C4-2B (cell line): ENCODE results near the gene SCAF8.

Experiments used
- ZFX ChIP-seq: fragments of 450-650 bp; IDR thresholded peaks from 2 replicates; pipeline ENCODE4 v1.6.1; 2017
- TF ChIP-seq, protein P1 (sequence below): fragments of 450-650 bp; conservative IDR thresholded peaks from 2 replicates; pipeline ENCODE4 v1.5.1; 2017; ENCODE audit warnings: mild to moderate bottlenecking

DNA sequence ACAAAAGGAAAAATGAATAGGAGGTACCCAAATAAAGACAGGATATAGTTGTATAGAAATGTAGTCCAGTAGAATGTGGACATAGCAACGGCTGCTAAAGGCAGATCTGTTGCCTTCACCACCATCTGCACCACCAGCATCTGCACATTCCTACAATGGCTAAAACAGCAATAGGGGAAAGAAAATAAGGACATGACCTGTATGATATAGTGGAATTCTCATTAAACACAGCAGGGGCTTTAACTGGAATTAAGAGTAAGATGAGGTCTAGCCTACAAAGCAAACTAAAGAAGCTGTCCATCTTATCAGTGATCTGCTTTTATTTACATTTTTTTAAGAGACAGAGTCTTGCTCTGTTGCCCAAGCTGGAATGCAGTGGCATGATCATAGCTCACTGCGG lies 26.8 kb upstream of the SCAF8 start:
- TF ChIP-seq, protein P1, sequence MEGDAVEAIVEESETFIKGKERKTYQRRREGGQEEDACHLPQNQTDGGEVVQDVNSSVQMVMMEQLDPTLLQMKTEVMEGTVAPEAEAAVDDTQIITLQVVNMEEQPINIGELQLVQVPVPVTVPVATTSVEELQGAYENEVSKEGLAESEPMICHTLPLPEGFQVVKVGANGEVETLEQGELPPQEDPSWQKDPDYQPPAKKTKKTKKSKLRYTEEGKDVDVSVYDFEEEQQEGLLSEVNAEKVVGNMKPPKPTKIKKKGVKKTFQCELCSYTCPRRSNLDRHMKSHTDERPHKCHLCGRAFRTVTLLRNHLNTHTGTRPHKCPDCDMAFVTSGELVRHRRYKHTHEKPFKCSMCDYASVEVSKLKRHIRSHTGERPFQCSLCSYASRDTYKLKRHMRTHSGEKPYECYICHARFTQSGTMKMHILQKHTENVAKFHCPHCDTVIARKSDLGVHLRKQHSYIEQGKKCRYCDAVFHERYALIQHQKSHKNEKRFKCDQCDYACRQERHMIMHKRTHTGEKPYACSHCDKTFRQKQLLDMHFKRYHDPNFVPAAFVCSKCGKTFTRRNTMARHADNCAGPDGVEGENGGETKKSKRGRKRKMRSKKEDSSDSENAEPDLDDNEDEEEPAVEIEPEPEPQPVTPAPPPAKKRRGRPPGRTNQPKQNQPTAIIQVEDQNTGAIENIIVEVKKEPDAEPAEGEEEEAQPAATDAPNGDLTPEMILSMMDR: no peak
- TF ChIP-seq ZFX: no peak
